Hepatocyte (in vitro differentiated cells): ENCODE measurements around the gene PROX2. TPM values are rescaled to one million over a fixed set of nuclear protein-coding genes. Genes with fewer than 3 reads are reported as not detected.

Experiments used
- DNase-seq: peaks from one replicate; pipeline ENCODE4 v3.0.0-alpha.2; 2016; ENCODE audit warnings: low spot score
- H2AFZ ChIP-seq: fragments of 200-600 bp; sonication (generic); 2 replicates; pipeline ENCODE4 v1.6.0; 2016; ENCODE audit warnings: antibody characterized with exemption, mild to moderate bottlenecking
- H3K27ac ChIP-seq: fragments of 200-600 bp; sonication (generic); 2 replicates; pipeline ENCODE4 v1.5.1; 2016; ENCODE audit warnings: mild to moderate bottlenecking
- H3K27me3 ChIP-seq: fragments of 200-600 bp; sonication (generic); 2 replicates; pipeline ENCODE4 v1.6.1; 2016
- H3K36me3 ChIP-seq: fragments of 200-600 bp; sonication (generic); replicated peaks from 2 replicates; pipeline ENCODE4 v1.5.1; 2016; ENCODE audit warnings: low read depth; ENCODE audit not compliant: insufficient read depth
- H3K4me1 ChIP-seq: fragments of 200-600 bp; sonication (generic); 2 replicates; pipeline ENCODE4 v1.5.1; 2016; ENCODE audit warnings: mild to moderate bottlenecking, moderate library complexity; ENCODE audit not compliant: insufficient read depth
- H3K4me2 ChIP-seq: fragments of 200-600 bp; sonication (generic); 2 replicates; pipeline ENCODE4 v1.6.0; 2016
- H3K4me3 ChIP-seq: fragments of 200-600 bp; sonication (generic); 2 replicates; pipeline ENCODE4 v1.5.1; 2016; ENCODE audit warnings: mild to moderate bottlenecking
- H3K79me2 ChIP-seq: fragments of 200-600 bp; sonication (generic); 2 replicates; pipeline ENCODE4 v1.6.0; 2017; ENCODE audit warnings: mild to moderate bottlenecking
- H3K9me2 ChIP-seq: fragments of 200-600 bp; sonication (generic); replicated peaks from 2 replicates; pipeline ENCODE4 v1.6.0; 2017; ENCODE audit warnings: mild to moderate bottlenecking; ENCODE audit not compliant: insufficient read depth
- H3K9me3 ChIP-seq: fragments of 200-600 bp; sonication (generic); 2 replicates; pipeline ENCODE4 v1.5.1; 2016; ENCODE audit warnings: low read depth, mild to moderate bottlenecking
- H4K20me1 ChIP-seq: fragments of 200-600 bp; sonication (generic); 2 replicates; pipeline ENCODE4 v1.6.0; 2016; ENCODE audit warnings: mild to moderate bottlenecking; ENCODE audit not compliant: insufficient read depth, poor library complexity, severe bottlenecking
- CTCF ChIP-seq: fragments of 200-600 bp; sonication (generic); IDR thresholded peaks from 2 replicates; pipeline ENCODE4 v1.5.1; 2016; ENCODE audit warnings: antibody characterized with exemption, mild to moderate bottlenecking; ENCODE audit not compliant: poor library complexity
- EZH2 ChIP-seq: fragments of 200-600 bp; sonication (generic); IDR thresholded peaks from 2 replicates; pipeline ENCODE4 v1.6.1; 2016; ENCODE audit warnings: antibody characterized with exemption, mild to moderate bottlenecking, borderline replicate concordance
- EZH2phosphoT487 ChIP-seq: fragments of 200-600 bp; sonication (generic); IDR thresholded peaks from one replicate; pipeline ENCODE4 v1.6.1; 2018; ENCODE audit warnings: antibody characterized with exemption, mild to moderate bottlenecking, low read depth, moderate library complexity; ENCODE audit not compliant: unreplicated experiment, severe bottlenecking
- WGBS: methylation state at CpG from one replicate; pipeline ENCODE4 v1.1.6; 2016; ENCODE audit warnings: low lambda C conversion rate; ENCODE audit errors: missing lambda C conversion rate; 5-methylcytosine and 5-hydroxymethylcytosine counted together
- polyA plus RNA-seq: library from polyadenylated mRNA; unstranded; fragments of >200 nt; fragmentation: Nextera tagmentation; extraction: Ambion mirVana; gene quantifications from 2 replicates; pipeline ENCODE4 v1.2.1, GENCODE V29; 2016
- total RNA-seq: library from RNA; depleted of rRNA; stranded (reverse); fragments of >200 nt; gene quantifications from 2 replicates; pipeline ENCODE4 v1.2.3, GENCODE V29; 2014

Gene PROX2
- total RNA-seq (not detected in 2 replicates), polyA plus RNA-seq (0.50 TPM in 1 of 2 replicates, not detected in the other)

- Histone ChIP-seq H3K9me2 (no peaks in the 10 kb centered on the region), H3K27me3 (peaks cover 12% of the 10 kb centered on the region), H3K36me3 (no peaks in the 10 kb centered on the region), H3K27ac (no peak within 1 kb of the TSS), H2AFZ (no peak within 1 kb of the TSS), H3K79me2 (no peaks in the 10 kb centered on the region), H3K4me1 (peaks cover 17% of the 10 kb centered on the region), H3K4me2 (no peak within 1 kb of the TSS), H3K9me3 (no peaks in the 10 kb centered on the region), H3K4me3 (no peak within 1 kb of the TSS), H4K20me1 (no peaks in the 10 kb centered on the region)
- TF ChIP-seq EZH2 (no peak), EZH2phosphoT487 (no peak), CTCF (no peak)
- no peak for DNase-seq
- WGBS: 72% methylated on average over 13 of the region's 13 CpGs
Measured at GRCh38 chr14:74875941-74876913, at the start of gene PROX2. PROX2 (minus strand) TSS chr14:74876145; CDS start chr14:74863834, 12,311 bp downstream.

- Histone ChIP-seq H3K9me2 (no peaks in the 10 kb centered on the region), H3K4me1 (peaks cover 4% of the 10 kb centered on the region), H3K36me3 (no peaks in the 10 kb centered on the region), H3K79me2 (no peaks in the 10 kb centered on the region), H2AFZ (no peak overlapping the region), H3K4me3 (no peak overlapping the region), H3K9me3 (no peaks in the 10 kb centered on the region), H3K4me2 (no peak overlapping the region), H4K20me1 (no peaks in the 10 kb centered on the region), H3K27ac (no peak overlapping the region), H3K27me3 (peaks cover 24% of the 10 kb centered on the region)
- DNase-seq: no peak
- 90% methylated on average over 11 of the region's 11 CpGs for WGBS
- TF ChIP-seq EZH2phosphoT487 (no peak), CTCF (no peak), EZH2 (no peak)
Measured at GRCh38 chr14:74924061-74924460, 48.1 kb upstream of the PROX2 start.

GRCh38 chr14:74922752-74923401, 46.9 kb upstream of the PROX2 start, which contains the start of gene RPS6KL1:
RPS6KL1 (minus strand) TSS chr14:74923260; CDS start chr14:74921541, 1,719 bp downstream.
- H3K27ac ChIP-seq: no peak within 1 kb of the TSS

More at GRCh38 chr14:74922752-74923401, 46.9 kb upstream of the PROX2 start, which contains the start of gene RPS6KL1:
- peak within 1 kb of the TSS; percentile 31 for H3K4me3 ChIP-seq
- H3K4me1 ChIP-seq: peaks cover 4% of the 10 kb centered on the region
- 2% methylated on average over 45 of the region's 51 CpGs for WGBS
- no peaks in the 10 kb centered on the region for H3K9me3 ChIP-seq
- H3K27me3 ChIP-seq: peaks cover 21% of the 10 kb centered on the region
- H4K20me1 ChIP-seq: no peaks in the 10 kb centered on the region
- H3K4me2 ChIP-seq: peak within 1 kb of the TSS; percentile 91
- no peaks in the 10 kb centered on the region for H3K9me2 ChIP-seq
- DNase-seq: peak; percentile 89
- no peaks in the 10 kb centered on the region for H3K36me3 ChIP-seq
- H3K79me2 ChIP-seq: no peaks in the 10 kb centered on the region
- TF ChIP-seq CTCF (no peak), EZH2 (no peak), EZH2phosphoT487 (no peak)
- peak within 1 kb of the TSS; percentile 76 for H2AFZ ChIP-seq
